Thymus (tissue), 11 donors: ENCODE measurements around the gene SPSB1. TPM values are rescaled to one million over a fixed set of nuclear protein-coding genes. Genes with fewer than 3 reads are reported as not detected.

ENCODE experiments used
- DNase-seq, 9 donors: peaks; one replicate each; pipeline ENCODE4 v3.0.0-alpha.2; 2013; ENCODE audit warnings: low spot score in 9 of 9, low read depth in 6 of 9, missing footprints in 1 of 9
- H3K27ac ChIP-seq, 2 donors: one replicate each; pipeline ENCODE4 v1.5.1; 2013; ENCODE audit warnings: control low read depth in 1 of 2, low read depth in 1 of 2, low read length in 1 of 2, mild to moderate bottlenecking in 1 of 2, moderate library complexity in 1 of 2
- H3K27me3 ChIP-seq, 2 donors: one replicate each; pipeline ENCODE4 v1.5.1; 2013; ENCODE audit warnings: low read length in 1 of 2; ENCODE audit not compliant: control insufficient read depth in 2 of 2, insufficient read depth in 1 of 2
- H3K36me3 ChIP-seq, 2 donors: one replicate each; pipeline ENCODE4 v1.5.1; 2013; ENCODE audit warnings: low read length in 1 of 2, mild to moderate bottlenecking in 1 of 2, moderate library complexity in 1 of 2; ENCODE audit not compliant: control insufficient read depth in 2 of 2, insufficient read depth in 2 of 2
- H3K4me1 ChIP-seq, 2 donors: one replicate each; pipeline ENCODE4 v1.5.1; 2013; ENCODE audit warnings: low read length in 2 of 2; ENCODE audit not compliant: control insufficient read depth in 2 of 2, insufficient read depth in 2 of 2
- H3K4me3 ChIP-seq, 2 donors: one replicate each; pipeline ENCODE4 v1.5.1; 2013; ENCODE audit warnings: low read length in 2 of 2, control low read depth in 1 of 2, mild to moderate bottlenecking in 1 of 2
- H3K9me3 ChIP-seq, 2 donors: one replicate each; pipeline ENCODE4 v1.5.1; 2013; ENCODE audit warnings: low read length in 1 of 2, mild to moderate bottlenecking in 1 of 2; ENCODE audit not compliant: control insufficient read depth in 2 of 2, insufficient read depth in 1 of 2
- WGBS: extraction: QIAGEN DNeasy Blood & Tissue Kit; methylation state at CpG from one replicate; pipeline ENCODE4 v1.1.7; 2013; 5-methylcytosine and 5-hydroxymethylcytosine counted together
- polyA plus RNA-seq: library from polyadenylated mRNA; stranded (reverse); fragments of 200-250 nt; gene quantifications from one replicate; pipeline ENCODE4 v1.2.3, GENCODE V29; 2013
- total RNA-seq: library from RNA; stranded (reverse); fragments of 120-200 nt; gene quantifications from one replicate; pipeline ENCODE4 v1.2.4, GENCODE V29; 2013
- donor health status: healthy.

The SPSB1 gene
- total and polyA plus RNA-seq, 2 donors, result 12.8 to 12.9 TPM

- WGBS, result 91% methylated on average over 18 of the region's 18 CpGs
- Histone ChIP-seq H3K4me3 (no peak overlapping the region), H3K4me1 (peaks cover 10 to 45% of the 10 kb centered on the region in 2 donors), H3K36me3 (peaks cover 24 to 40% of the 10 kb centered on the region in 2 donors), H3K27me3 (no peaks in the 10 kb centered on the region), H3K9me3 (no peaks in the 10 kb centered on the region), H3K27ac (no peak overlapping the region)
- no peak for DNase-seq
Measured at GRCh38 chr1:9247894-9248293, 44.8 kb upstream of the SPSB1 start.

- Histone ChIP-seq H3K4me1 (peaks cover 10 to 39% of the 10 kb centered on the region in 2 donors), H3K27ac (no peak overlapping the region), H3K4me3 (no peak overlapping the region), H3K27me3 (no peaks in the 10 kb centered on the region), H3K9me3 (no peaks in the 10 kb centered on the region), H3K36me3 (peaks cover 24 to 40% of the 10 kb centered on the region in 2 donors)
- 91% methylated on average over 21 of the region's 21 CpGs for WGBS
- no peak for DNase-seq
Measured at GRCh38 chr1:9248341-9249262, 44.1 kb upstream of the SPSB1 start.

GRCh38 chr1:9249263-9249533 lies 43.5 kb upstream of the SPSB1 start:
- Histone ChIP-seq H3K27ac (no peak overlapping the region), H3K4me1 (peaks cover 9 to 33% of the 10 kb centered on the region in 2 donors), H3K9me3 (no peaks in the 10 kb centered on the region), H3K36me3 (peaks cover 24 to 40% of the 10 kb centered on the region in 2 donors), H3K27me3 (no peaks in the 10 kb centered on the region), H3K4me3 (no peak overlapping the region)
- DNase-seq, result no peak
- WGBS, result 96% methylated on average over 3 of the region's 3 CpGs

- H3K27me3 ChIP-seq, result no peaks in the 10 kb centered on the region
- H3K27ac ChIP-seq, result peak overlapping the region in 1 of 2 donors; percentile 11
- 95% methylated on average over 17 of the region's 17 CpGs for WGBS
- no peaks in the 10 kb centered on the region for H3K9me3 ChIP-seq
- H3K36me3 ChIP-seq, result peaks cover 24 to 40% of the 10 kb centered on the region in 2 donors
- DNase-seq, result no peak
- H3K4me1 ChIP-seq, result peaks cover 4 to 27% of the 10 kb centered on the region in 2 donors
- no peak overlapping the region for H3K4me3 ChIP-seq
Measured at GRCh38 chr1:9249534-9250410, 42.9 kb upstream of the SPSB1 start.

- Histone ChIP-seq H3K9me3 (no peaks in the 10 kb centered on the region), H3K27me3 (no peaks in the 10 kb centered on the region), H3K27ac (no peak overlapping the region), H3K4me1 (peaks cover 0 to 18% of the 10 kb centered on the region in 2 donors), H3K36me3 (peaks cover 17 to 34% of the 10 kb centered on the region in 2 donors), H3K4me3 (no peak overlapping the region)
- DNase-seq, result no peak
- WGBS, result 90% methylated on average over 21 of the region's 21 CpGs
Measured at GRCh38 chr1:9250411-9251381, 42.0 kb upstream of the SPSB1 start.

GRCh38 chr1:9251501-9251900 lies 41.2 kb upstream of the SPSB1 start:
- peaks cover 15 to 37% of the 10 kb centered on the region in 2 donors for H3K36me3 ChIP-seq

GRCh38 chr1:9253004-9253403 lies 39.7 kb upstream of the SPSB1 start:
- WGBS, result 97% methylated on average over 8 of the region's 8 CpGs
- Histone ChIP-seq H3K27me3 (no peaks in the 10 kb centered on the region), H3K36me3 (peaks cover 9 to 27% of the 10 kb centered on the region in 2 donors), H3K4me3 (no peak overlapping the region), H3K27ac (no peak overlapping the region), H3K9me3 (peaks cover 0 to 3% of the 10 kb centered on the region in 2 donors), H3K4me1 (peaks cover 0 to 18% of the 10 kb centered on the region in 2 donors)
- DNase-seq, result no peak

More at GRCh38 chr1:9251501-9251900, 41.2 kb upstream of the SPSB1 start:
- H3K9me3 ChIP-seq, result no peaks in the 10 kb centered on the region
- H3K4me1 ChIP-seq, result peaks cover 0 to 18% of the 10 kb centered on the region in 2 donors
- DNase-seq, result no peak
- 96% methylated on average over 6 of the region's 6 CpGs for WGBS
- H3K27ac ChIP-seq, result no peak overlapping the region
- no peaks in the 10 kb centered on the region for H3K27me3 ChIP-seq
- H3K4me3 ChIP-seq, result no peak overlapping the region

GRCh38 chr1:9253453-9254105 lies 39.1 kb upstream of the SPSB1 start:
- Histone ChIP-seq H3K27me3 (no peaks in the 10 kb centered on the region), H3K36me3 (peaks cover 6 to 23% of the 10 kb centered on the region in 2 donors), H3K27ac (no peak overlapping the region), H3K4me3 (no peak overlapping the region), H3K4me1 (peaks cover 0 to 14% of the 10 kb centered on the region in 2 donors), H3K9me3 (peaks cover 0 to 4% of the 10 kb centered on the region in 2 donors)
- DNase-seq, result no peak
- 97% methylated on average over 10 of the region's 10 CpGs for WGBS
